Mammary epithelial cell (primary cell): Measurements from ENCODE around the gene PHC3.

Experiments
- EZH2 ChIP-seq: IDR thresholded peaks from 2 replicates; pipeline ENCODE4 v1.6.1; 2012; ENCODE audit warnings: low read length, inconsistent platforms, borderline replicate concordance
- TF ChIP-seq, protein P1 (sequence below), 2 donors: IDR thresholded peaks in 1 of 2; conservative IDR thresholded peaks in 1 of 2; 2 replicates each; pipeline ENCODE4 v1.5.1; 2011 to 2012; ENCODE audit warnings: inconsistent platforms in 2 of 2, low read length in 2 of 2, mild to moderate bottlenecking in 2 of 2, control low read depth in 1 of 2, low read depth in 1 of 2; ENCODE audit not compliant: insufficient read depth in 1 of 2; ENCODE audit errors: extremely low read depth in 1 of 2

DNA sequence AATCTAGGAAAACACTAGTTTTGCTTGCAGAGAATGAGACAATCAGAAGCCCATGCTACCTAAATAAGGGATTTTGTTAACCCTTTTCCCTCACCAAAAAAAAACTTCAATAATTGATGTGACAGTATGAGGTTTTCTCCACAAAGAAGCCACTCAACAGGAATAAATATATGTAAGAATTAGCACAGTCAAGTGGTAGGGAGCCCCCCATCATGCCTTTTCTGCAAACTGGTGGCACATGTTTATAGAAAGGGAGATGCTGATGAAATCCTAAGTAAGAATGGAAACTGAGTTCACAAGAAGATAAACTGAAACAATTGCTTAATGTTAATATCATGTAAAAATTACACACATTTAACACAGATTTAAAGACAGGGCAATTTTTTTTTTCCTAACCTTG lies 51.0 kb downstream of the PHC3 start:
- TF ChIP-seq, protein P1, sequence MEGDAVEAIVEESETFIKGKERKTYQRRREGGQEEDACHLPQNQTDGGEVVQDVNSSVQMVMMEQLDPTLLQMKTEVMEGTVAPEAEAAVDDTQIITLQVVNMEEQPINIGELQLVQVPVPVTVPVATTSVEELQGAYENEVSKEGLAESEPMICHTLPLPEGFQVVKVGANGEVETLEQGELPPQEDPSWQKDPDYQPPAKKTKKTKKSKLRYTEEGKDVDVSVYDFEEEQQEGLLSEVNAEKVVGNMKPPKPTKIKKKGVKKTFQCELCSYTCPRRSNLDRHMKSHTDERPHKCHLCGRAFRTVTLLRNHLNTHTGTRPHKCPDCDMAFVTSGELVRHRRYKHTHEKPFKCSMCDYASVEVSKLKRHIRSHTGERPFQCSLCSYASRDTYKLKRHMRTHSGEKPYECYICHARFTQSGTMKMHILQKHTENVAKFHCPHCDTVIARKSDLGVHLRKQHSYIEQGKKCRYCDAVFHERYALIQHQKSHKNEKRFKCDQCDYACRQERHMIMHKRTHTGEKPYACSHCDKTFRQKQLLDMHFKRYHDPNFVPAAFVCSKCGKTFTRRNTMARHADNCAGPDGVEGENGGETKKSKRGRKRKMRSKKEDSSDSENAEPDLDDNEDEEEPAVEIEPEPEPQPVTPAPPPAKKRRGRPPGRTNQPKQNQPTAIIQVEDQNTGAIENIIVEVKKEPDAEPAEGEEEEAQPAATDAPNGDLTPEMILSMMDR (conservative IDR thresholded peaks at IDR 0.05 in 1 of 2, IDR thresholded peaks at IDR 0.05 in 1 of 2; ENCODE audit: extremely low read depth in 1 of 2, insufficient read depth in 1 of 2, low read depth in 1 of 2, low read length in 2 of 2): no peak
- no peak for TF ChIP-seq EZH2
